ENCODE measurements around the gene CDH23.

GRCh38 chr10:71584461-71584860 lies 187.7 kb downstream of the CDH23 start:
- TF ChIP-seq POLR2AphosphoS5 (IDR thresholded peaks at IDR 0.05; ENCODE audit: low read depth, low read length) (no peak), SIN3A (IDR thresholded peaks at IDR 0.05; ENCODE audit: borderline replicate concordance, insufficient read depth, low read length) (no peak), FOXP2 (optimal IDR thresholded peaks at IDR 0.05; ENCODE audit: borderline replicate concordance, extremely low read depth, extremely low read length, insufficient read depth) (no peak), REST (IDR thresholded peaks at IDR 0.05; ENCODE audit: insufficient read depth in 1 of 2, low read depth in 2 of 2, low read length in 2 of 2) (no peak)
